Uterus (tissue), 2 donors: Measurements from ENCODE around the gene PGGHG.

Experiments
- CTCF ChIP-seq, 4 experiments: fragments of 200-600 bp in 2 of 4; fragments of 450-650 bp in 2 of 4; sonication (generic) in 2 of 4; IDR thresholded peaks; one replicate each; pipeline ENCODE4 v1.5.1; 2016 to 2019; ENCODE audit warnings: antibody characterized with exemption in 4 of 4, mild to moderate bottlenecking in 2 of 4, moderate library complexity in 1 of 4
- POLR2A ChIP-seq, 2 donors: fragments of 450-650 bp; IDR thresholded peaks; one replicate each; pipeline ENCODE4 v1.6.1; 2016; ENCODE audit warnings: antibody characterized with exemption in 2 of 2, mild to moderate bottlenecking in 1 of 2, moderate library complexity in 1 of 2

GRCh38 chr11:244376-244775, 44.5 kb upstream of the PGGHG start:
- TF ChIP-seq CTCF (IDR thresholded peaks at IDR 0.05) = no peak
- no peak for TF ChIP-seq POLR2A (IDR thresholded peaks at IDR 0.05)
